Right forelimb (tissue), 1 donor: ENCODE measurements around the gene IFT57.

ENCODE experiments used
- DNase-seq: peaks from one replicate; pipeline ENCODE4 v3.0.0-alpha.2; 2018

Gene IFT57

DNA sequence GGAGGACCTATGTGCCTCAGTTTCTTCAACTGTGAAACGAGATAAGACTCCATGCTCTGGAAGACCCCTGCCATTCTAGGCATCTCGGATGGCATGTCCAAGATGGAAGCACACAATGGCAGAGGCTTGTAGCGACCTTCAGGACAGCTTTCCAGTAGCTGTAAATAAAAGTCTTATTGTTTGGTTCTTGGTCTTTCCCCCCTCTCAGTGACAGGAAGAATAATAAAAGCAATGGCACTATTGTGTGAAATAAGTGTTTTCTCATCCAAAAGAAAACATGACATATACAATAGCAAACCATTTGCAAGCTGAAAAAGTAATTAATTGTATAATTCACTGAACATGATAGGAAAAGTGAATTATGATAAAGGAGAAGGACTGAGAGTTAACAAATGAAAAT, 98.9 kb downstream of the IFT57 start:
- no peak for DNase-seq

DNA sequence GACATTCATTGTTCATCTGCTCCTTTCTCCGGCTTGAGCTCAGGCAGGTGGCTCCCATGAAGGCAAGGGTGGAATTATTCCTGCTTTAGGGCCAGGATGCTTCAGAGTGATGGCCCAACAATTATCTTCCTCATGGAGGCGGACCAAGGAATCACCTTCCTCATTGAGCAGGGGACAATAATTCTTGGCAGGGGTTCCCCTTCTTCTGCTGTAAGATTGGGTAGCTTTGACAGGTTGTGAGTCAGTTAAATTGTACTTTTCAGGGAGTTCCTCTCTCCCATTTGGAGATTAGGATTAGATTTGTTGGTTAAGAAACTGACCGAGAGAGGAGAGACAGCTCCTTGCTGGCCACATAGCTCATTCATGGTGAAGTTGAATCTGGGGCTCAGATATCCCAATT, 99.9 kb downstream of the IFT57 start:
- no peak for DNase-seq

DNA sequence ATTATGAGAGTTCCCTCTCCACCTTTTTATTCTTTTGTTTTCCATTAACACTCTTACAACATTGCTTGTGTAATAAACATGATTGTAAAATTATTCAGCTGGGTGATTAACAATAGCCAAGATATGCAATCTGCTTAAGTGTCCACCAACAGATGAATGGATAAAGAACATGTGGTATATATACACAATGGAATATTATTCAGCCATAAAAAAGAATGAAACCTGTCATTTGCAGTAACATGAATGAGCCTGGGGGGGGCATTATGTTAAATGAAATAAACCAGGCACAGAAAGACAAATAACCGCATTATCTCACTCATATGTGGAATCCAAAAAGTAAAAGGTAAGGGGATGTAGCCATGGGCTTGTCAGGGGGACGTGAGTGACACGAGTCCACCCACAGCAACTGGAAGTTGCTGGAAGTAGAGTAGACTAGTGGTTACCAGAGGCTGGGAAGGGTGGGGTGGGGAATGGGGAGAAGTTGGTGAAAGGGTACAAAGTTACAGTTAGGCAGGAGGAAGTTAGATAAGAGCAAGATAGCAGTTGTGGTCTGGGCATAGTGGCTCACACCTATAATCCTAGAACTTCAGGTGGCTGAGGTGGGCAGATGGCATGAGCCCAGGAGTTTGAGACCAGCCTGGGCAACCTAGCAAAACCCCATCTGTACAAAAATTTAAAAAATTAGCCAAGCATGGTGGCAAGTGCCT, 102.7 kb downstream of the IFT57 start:
- no peak for DNase-seq

DNA sequence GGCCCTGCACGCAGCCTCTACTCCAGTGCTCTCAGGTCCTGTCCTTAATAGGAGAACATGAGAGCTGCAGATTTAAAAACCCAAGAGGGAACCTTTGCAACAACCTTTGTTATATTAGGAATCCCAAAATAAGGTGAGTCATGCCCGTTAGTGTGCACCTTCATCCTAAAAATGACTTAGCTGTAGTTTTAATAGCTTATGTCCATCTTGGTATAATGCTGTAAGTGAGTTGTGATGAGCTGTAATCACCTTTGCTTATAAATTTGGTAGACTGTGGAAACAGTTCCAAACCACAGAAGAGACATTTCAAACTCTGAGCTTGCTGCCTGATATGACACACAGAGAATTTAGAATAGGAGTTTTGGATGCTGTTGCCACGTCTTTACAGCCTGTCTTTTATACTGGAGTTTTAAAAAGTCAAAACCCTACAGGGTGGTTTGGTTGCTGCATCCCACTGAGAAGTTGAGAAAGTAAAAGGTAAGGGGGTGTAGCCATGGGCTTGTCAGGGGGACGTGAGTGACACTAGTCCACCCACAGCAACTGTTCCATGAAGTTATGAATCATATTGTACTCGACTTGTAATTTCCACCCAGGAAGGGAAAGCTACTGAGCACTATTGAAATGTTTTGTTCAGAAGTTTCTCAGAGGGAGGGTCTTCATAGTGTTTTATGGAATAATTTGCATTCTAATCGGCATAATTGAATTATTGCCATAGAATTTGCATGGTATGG, 104.0 kb downstream of the IFT57 start:
- DNase-seq = no peak

DNA sequence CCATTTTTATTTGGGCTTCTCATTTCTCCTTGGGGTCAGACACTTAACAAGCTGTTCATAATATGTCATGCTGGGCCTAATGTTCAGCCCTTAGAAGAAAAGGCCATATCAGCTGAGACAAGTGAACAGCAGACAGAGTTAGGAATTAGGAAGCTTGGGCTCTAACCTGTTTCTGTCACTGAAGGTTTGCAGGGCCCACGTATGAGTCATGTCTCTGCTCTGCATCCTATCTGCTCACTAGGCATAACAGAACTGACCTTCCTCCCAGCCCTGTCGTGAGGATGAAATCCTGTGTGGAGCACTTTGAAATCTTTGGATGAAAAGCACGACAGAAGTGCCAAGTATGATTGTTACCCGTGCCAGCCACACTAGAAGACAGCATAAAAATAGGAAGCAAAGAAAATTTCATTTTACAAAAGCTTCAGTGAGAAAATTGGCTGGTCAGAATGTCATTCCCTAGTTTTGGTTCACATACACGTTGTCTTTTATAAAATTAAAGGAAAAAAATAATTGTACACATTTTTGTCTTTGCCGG, 104.9 kb downstream of the IFT57 start:
- no peak for DNase-seq

DNA sequence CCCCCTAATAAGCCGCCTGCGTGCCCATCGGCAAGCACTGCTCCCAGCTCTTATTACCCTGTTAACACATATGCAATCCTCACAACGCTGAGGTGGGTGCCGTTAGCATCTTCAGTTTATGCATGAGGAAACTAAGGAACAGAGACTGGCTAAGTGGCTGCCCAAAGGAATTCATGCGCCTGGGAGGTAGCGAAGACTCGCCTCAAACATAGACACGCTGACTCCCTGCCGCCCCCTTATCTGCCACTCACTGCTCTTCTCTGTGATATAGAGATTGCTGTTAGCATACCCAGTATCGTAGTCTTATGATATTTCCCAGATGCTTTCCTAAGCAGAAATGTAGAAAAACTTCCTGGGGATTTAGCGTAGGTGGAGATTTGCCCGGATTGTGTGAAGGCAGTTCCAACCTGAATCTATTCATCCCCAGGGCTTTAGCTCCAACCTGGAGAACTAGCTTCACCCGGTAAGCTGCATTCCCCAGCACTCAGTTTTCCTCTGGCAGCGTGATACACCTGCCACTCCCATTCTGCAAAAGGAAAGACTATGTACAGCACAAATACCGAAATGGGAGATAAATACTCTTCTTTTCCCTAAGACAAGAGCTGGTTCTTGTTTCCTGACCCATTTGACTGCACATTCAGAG, 107.7 kb downstream of the IFT57 start:
- DNase-seq = no peak

- DNase-seq = no peak
Measured at GRCh38 chr3:108113975-108114374, 108.2 kb downstream of the IFT57 start.

- no peak for DNase-seq
Measured at GRCh38 chr3:108110934-108111333, 111.3 kb downstream of the IFT57 start.
